ENCODE data around the gene KATNBL1.
"Not testable (repeated sequence)": the region's sequence is repeated elsewhere in the genome, so short reads cannot be mapped to it uniquely, and the experiment has no call there.

Gene KATNBL1

DNA sequence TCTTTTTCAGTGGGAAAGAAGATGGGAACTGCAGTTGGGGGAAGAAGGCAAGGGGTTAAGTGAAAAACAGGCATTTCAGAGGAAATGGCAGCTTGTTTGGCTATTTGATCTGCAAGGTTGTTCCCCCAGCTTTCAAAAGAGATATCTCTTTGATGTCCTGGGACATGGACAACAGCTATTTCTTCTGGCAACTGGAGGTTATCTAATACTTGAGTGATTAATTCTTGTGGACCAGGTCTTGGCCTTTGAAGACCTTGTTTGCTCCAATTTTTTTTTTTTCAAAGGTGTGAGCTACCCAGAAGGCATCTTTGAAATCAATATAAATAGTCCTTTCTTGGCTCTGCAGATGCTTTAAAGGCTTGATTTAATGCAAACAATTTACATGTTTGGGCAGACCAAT is 51.5 kb downstream of the KATNBL1 start:
- H3K4me3 ChIP-seq (ENCODE audit: low read length): no peak overlapping the region
- no peak for TF ChIP-seq ZNF274 (IDR thresholded peaks at IDR 0.05; ENCODE audit: low read depth, low read length)

DNA sequence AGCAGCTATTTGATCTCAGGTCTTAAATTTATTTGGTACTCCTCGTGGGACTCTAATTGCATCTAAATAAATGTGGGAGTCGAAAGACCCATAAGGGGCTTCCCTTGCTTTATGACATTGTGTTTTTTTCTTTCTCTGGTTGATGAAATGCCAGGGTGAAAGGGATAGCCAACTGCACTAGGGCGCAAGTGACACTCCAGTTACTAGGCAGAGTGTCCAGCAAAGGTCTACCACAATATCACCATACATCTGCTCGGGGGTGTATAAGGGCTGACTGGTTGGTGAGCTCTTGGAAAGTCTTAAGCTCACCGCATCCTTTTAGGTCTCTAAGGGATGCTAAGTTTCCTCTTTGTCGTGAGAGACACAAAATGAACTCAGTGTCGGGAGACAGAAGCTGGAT is 54.0 kb downstream of the KATNBL1 start:
- no peak overlapping the region for H3K4me3 ChIP-seq (ENCODE audit: low read length)

DNA sequence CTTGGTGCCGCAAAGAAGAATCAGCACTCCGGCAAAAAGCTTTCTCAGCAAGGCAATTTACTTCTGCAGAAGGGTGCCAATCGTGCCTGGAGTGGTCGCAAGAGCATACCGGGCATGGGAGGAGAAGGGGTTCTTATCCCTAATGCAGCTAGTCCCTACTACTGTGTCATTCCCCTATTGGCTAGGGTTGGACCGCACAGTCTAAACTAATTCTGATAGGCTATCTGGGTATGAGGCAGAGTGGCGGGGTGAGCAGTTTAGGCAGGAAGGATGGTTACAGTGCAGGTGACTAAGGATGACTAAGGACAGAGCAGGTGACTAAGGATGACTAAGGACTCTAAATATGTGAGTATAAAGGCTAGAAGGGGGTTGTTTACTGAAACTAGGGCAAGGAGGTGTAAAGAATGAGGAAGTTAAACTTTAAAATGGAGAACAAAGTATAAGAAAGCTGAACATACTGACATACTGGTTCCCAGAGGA is 55.1 kb downstream of the KATNBL1 start:
- no peak overlapping the region for H3K4me3 ChIP-seq (ENCODE audit: low read length)
- TF ChIP-seq ZNF274 (IDR thresholded peaks at IDR 0.05; ENCODE audit: low read depth, low read length): no peak

More for the DNA sequence above, 54.0 kb downstream of the KATNBL1 start:
- TF ChIP-seq ZNF274 (IDR thresholded peaks at IDR 0.05; ENCODE audit: low read depth, low read length): no peak

DNA sequence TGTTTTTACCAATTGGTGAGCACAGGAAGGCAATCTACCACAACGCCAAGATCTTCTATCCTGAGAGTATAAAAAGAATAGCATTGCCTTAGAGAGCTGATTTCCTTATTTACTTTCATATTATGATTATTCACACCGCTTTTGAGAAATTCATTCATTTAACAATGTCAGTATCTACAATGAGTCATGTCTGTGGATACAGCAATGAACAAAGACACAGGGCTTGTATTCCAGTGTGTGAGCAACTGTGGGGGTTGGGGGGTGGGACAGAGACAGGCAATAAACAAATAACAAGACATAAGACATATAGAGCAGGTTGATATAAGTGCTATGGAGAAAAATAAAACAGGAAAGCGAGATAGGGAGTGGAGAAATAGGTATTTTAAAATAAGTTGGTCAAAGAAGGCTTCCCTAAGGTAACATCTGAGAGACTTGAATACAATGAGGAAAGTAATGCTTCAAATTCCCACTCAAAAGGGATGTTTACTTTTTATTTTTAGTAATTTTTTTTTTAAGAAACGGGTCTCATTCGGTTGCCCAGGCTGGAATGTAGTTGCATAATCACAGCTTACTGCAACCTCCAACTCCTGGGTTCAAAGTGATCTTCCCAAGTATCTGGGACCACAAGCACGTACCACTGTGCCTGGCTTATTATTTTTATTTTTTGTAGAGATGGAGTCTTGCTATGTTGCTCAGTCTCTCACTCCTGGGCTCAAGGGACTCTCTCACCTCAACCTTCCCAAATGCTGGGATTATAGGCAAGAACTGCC is 62.3 kb downstream of the KATNBL1 start:
- no peak for TF ChIP-seq ZNF274 (IDR thresholded peaks at IDR 0.05; ENCODE audit: low read depth, low read length)
- H3K4me3 ChIP-seq (ENCODE audit: low read length): no peak overlapping the region

DNA sequence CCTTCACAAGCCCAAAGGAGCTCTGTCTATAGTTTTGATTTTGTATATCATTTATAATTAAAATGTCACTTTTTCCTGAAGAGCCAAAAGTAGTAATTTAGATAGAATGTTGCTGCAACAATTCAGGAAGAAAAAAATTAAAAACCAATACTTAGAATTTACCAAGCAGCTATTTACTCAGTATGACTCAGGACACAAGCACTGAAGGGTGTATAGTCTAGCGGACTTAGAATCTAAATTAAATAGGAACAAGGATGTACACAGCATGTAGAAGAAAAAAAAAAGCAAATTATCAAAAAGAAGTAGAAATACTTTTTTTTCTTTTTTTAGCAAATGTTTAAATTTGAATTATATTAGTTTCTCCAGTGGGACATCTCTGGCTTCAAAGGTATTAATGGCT is 76.4 kb downstream of the KATNBL1 start:
- no peak for TF ChIP-seq ZNF274 (IDR thresholded peaks at IDR 0.05; ENCODE audit: low read depth, low read length)
- no peak overlapping the region for H3K4me3 ChIP-seq (ENCODE audit: low read length)

DNA sequence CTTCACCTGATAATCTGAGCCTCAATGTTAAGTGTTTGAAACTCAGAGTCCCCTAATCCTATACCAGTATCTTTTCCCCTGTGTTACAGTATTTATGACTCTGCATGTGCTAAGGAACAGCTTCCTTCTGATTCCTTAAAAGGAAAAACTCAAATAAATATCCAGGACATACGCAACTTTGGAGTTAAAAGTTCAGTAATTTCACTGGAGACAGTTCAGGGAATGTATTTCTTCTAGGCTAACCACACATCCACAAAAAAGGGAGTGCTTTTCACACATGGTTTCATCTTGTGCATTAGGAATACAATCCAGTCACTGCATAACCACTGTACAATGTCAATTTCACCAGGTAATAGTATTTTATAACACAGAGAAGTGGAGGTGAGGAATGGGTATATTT is 77.0 kb downstream of the KATNBL1 start:
- no peak overlapping the region for H3K4me3 ChIP-seq (ENCODE audit: low read length)
- no peak for TF ChIP-seq ZNF274 (IDR thresholded peaks at IDR 0.05; ENCODE audit: low read depth, low read length)

DNA sequence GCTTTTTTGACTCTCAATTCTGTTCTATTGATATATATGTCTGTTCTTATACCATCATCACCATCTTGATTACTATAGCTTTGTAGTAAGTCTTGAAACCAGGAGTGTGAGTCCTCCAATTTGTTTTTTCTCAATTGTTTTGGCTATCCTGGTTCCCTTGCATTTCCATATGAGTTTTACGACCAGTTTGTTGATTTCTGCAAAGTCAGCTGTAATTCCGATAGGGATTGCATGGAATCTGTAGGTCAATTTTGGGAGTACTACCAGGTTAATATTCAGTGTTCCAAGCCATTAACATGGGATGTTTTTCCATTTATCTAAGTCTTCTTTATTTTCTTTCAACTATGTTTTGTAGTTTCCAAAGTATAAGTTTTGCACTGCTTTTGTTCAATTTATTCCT is 81.0 kb downstream of the KATNBL1 start:
- TF ChIP-seq ZNF274 (IDR thresholded peaks at IDR 0.05; ENCODE audit: low read depth, low read length): no peak
- H3K4me3 ChIP-seq (ENCODE audit: low read length): no peak overlapping the region

DNA sequence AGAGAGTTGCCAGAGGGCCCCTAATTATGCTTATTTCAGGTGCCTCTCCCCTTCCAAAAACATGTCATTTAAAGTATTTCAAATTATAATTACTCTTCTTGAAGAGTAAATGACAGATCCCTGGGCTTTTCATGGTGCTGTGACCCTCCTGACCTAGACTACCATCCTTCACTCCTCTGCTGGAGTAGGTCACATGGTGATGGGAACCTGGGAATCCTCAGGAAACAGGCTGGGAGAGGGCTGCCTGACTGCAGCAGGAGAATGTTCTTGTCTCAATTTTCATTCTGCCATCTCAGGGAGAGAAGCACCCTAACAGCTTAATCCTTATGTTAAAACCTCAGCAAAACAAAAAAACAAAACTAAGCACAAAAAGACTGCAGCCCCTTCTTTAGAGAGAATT is 83.4 kb downstream of the KATNBL1 start:
- no peak overlapping the region for H3K4me3 ChIP-seq (ENCODE audit: low read length)
- TF ChIP-seq ZNF274 (IDR thresholded peaks at IDR 0.05; ENCODE audit: low read depth, low read length): no peak

DNA sequence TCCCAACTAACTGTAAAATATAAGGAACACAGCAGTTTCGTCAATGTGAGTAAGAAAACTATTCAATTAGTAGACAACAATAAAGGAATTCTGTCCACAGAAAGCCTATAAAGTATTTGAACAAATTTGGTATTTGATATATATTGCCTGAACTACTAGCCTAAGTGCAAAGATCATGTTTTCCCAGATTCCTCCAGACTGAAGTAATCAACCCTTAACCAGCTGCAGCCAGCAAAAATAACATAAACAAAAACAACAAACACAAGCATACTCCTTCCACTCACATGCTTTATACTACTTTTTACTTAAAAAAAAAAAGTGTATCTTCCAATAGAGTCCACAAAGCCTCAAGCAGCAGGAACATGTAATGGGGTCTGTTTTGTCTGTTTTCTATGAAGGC is 84.0 kb downstream of the KATNBL1 start:
- TF ChIP-seq ZNF274 (IDR thresholded peaks at IDR 0.05; ENCODE audit: low read depth, low read length): no peak
- H3K4me3 ChIP-seq (ENCODE audit: low read length): no peak overlapping the region

DNA sequence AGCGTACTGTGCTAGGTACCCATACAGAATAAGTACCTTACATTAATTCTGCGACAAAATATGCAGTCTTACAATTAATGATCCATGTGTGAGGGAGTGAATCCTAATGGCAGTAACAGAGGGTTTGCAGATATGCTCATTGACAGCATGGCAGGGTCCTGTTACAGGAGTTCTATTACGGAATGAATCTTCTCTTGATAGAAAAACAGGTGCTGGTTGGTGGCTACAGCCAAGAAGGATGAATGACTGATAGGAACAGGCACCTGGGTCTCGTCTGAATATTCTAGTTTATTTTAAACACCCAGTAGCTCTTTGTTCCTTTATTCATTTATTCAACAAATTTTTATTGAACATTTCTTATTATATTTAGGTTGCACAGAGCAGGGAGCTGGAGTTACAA is 85.2 kb downstream of the KATNBL1 start:
- H3K4me3 ChIP-seq (ENCODE audit: low read length): no peak overlapping the region
- TF ChIP-seq ZNF274 (IDR thresholded peaks at IDR 0.05; ENCODE audit: low read depth, low read length): no peak

DNA sequence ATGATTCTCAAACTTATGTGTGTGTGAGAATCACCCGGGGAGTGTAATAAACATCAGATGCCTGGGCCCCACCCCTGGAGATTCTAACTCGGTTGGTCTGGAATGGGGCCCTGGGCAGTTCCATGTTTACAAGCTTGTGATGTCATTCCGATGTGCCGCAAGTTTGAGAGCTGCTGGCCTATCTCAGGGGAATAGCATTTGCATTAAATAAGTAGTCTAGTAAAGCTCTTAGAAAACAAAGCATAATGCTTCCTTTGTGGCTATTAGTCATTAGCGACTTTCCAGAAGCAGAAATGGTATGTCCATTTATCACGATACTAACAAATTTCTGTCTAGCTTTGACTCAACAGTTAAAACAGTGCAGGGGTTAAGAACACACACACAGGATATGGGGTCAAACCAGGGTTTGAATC is 87.1 kb downstream of the KATNBL1 start:
- H3K4me3 ChIP-seq (ENCODE audit: low read length): no peak overlapping the region
- TF ChIP-seq ZNF274 (IDR thresholded peaks at IDR 0.05; ENCODE audit: low read depth, low read length): no peak

DNA sequence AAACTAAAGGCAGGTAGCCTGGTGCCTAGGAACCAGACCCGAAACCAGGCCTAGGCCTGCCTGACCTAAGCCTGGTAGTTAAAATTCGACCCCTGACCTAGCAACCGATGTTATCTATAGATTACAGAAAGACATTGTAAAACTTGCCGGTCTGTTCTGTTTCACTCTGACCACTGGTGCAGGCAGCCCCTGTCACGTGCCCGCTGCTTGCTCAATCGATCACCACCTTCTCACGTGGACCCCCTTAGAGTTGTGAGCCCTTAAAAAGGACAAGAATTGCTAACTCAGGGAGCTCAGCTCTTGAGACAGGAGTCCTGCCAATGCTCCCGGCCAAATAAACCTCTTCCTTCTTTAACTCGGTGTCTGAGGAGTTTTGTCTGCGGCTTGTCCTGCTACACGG is 88.1 kb downstream of the KATNBL1 start:
- not testable (repeated sequence) for H3K4me3 ChIP-seq (ENCODE audit: low read length)

DNA sequence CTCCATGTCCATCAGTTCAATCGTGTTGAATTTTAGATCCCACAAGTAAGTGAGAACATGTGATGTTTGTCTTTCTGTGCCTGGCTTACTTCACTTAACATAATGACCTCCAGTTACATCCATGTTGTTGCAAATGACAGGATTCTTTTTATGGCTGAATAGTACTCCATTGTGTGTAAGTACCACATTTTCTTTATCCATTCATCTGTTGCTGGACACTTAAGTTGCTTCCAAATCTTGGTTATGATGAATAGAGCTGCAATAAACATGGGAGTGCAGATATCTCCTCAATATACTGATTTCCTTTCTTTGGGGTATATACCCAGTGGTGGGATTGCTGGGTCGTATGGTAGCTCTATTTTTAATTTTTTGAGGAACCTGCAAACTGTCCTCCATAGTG is 89.5 kb downstream of the KATNBL1 start:
- H3K4me3 ChIP-seq (ENCODE audit: low read length): not testable (repeated sequence)

DNA sequence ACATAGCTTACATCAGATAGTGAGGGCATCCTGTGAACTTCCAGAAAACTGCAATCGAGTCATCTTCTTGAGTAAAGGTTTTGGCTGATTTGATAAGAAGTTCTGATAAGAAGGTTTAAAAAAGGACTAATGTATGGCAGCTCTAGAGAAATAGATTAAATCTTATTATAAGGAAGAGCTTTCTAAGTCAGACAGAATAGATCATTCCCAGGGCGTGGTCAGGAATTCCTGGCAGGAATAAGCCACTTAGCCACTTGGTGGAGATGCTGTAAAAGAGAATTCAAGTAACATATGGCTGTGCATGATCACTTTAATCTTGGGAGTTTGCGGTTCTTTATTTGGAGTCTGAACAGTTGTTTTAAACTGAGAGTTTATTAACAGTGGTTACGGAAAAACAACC is 90.6 kb downstream of the KATNBL1 start:
- no peak overlapping the region for H3K4me3 ChIP-seq (ENCODE audit: low read length)
- no peak for TF ChIP-seq ZNF274 (IDR thresholded peaks at IDR 0.05; ENCODE audit: low read depth, low read length)

DNA sequence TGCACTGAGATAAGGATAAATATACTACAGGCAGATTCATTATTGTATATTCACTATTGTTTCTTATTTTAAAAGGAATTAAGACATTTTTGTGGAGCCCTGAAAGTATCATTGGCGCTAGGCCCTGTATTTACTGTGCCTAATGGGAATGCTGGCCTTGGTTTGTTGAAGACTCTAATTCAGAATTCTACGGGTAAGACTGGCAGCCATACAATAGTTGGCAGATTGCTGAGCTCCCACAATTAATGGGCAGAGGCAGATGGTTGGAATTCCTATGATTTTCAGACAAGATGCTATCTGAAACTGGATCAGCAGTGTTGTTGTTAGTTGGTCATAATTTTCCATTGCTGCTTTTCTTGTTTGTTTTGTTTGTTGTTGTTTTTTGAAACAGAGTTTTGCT is 93.3 kb downstream of the KATNBL1 start:
- no peak overlapping the region for H3K4me3 ChIP-seq (ENCODE audit: low read length)
- TF ChIP-seq ZNF274 (IDR thresholded peaks at IDR 0.05; ENCODE audit: low read depth, low read length): no peak

DNA sequence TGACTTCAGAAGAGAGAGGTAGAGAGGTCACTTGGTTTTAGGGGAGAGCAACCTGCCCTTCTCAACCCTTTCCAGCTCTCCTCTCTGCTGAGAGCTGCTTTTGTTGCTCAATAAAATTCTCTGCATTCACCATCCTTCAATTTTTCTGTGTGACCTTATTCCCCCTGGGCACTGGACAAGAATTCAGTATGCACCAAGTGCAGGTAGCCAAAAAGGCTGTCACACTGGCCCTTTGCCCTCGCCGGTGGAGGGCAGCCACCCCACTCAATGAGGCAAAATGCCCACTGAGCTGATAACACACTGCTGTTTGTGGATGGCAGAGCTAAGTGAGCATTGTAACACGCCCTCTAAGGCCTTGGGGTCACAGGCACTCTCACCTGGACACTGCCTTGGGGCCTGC is 95.2 kb downstream of the KATNBL1 start:
- TF ChIP-seq ZNF274 (IDR thresholded peaks at IDR 0.05; ENCODE audit: low read depth, low read length): no peak
- no peak overlapping the region for H3K4me3 ChIP-seq (ENCODE audit: low read length)
